ENCODE results near the gene PLCL1. TPM values are rescaled to one million over a fixed set of nuclear protein-coding genes. Genes with fewer than 3 reads are reported as not detected.

Gene PLCL1
- total RNA-seq, 1 donor from 2014 or later: 2.0 TPM

DNA sequence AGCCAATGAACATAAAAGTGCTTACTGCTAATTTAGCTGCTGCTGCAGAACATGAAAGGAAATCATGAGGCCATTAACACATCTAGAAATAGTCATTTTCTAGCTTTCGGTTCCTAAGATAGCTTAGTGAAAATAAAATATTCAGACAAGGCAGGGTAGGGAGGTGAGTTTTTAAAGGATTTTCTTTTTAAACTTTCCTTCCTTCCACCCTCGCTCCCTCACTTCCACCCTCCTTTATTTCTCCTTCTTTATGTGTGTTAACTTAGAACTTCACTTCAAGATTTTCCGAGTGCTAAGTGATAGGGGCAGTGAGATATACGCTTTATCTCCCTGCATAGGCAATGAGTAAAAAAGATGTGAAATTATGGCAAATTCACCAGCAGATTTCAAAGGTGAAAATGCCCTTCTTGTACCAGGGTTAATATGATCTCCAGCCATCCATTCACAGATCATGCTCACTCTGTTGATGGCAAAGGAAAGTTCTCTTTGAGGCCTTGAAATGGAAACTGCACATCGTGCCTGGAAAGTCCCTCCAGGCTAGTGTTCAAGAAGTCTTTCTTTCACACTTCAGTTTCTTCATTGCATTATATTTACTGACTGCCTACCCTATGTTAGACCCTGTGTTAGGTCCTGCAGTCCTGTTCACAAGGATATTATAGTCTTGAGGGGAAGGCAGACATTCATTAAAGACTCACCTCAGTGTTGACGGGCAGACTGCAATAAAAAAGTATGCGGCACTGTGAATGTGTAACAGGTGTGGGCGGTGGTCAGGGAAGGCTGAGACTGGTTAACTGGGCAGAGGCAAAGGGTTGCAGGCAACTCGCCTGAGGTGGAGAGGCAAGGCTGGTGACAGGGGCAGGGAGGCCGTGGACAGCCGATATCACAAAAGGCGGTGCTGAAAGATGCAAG is 200.8 kb downstream of the PLCL1 start:
- no peaks in the 10 kb centered on the region for H3K4me1 Mint-ChIP-seq
- H3K36me3 Mint-ChIP-seq: no peaks in the 10 kb centered on the region
- no peak overlapping the region for H3K27ac Mint-ChIP-seq
- no peak overlapping the region for H3K4me3 Mint-ChIP-seq
- H3K9me3 Mint-ChIP-seq: peaks cover 5% of the 10 kb centered on the region
- peaks cover 18% of the 10 kb centered on the region for H3K27me3 Mint-ChIP-seq (ENCODE audit: low read depth)
- DNase-seq (ENCODE audit: low spot score in 2 of 2, unreplicated experiment in 2 of 2): no peak
- TF ChIP-seq, protein P1, sequence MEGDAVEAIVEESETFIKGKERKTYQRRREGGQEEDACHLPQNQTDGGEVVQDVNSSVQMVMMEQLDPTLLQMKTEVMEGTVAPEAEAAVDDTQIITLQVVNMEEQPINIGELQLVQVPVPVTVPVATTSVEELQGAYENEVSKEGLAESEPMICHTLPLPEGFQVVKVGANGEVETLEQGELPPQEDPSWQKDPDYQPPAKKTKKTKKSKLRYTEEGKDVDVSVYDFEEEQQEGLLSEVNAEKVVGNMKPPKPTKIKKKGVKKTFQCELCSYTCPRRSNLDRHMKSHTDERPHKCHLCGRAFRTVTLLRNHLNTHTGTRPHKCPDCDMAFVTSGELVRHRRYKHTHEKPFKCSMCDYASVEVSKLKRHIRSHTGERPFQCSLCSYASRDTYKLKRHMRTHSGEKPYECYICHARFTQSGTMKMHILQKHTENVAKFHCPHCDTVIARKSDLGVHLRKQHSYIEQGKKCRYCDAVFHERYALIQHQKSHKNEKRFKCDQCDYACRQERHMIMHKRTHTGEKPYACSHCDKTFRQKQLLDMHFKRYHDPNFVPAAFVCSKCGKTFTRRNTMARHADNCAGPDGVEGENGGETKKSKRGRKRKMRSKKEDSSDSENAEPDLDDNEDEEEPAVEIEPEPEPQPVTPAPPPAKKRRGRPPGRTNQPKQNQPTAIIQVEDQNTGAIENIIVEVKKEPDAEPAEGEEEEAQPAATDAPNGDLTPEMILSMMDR (IDR thresholded peaks at IDR 0.05; ENCODE audit: unreplicated experiment): no peak

DNA sequence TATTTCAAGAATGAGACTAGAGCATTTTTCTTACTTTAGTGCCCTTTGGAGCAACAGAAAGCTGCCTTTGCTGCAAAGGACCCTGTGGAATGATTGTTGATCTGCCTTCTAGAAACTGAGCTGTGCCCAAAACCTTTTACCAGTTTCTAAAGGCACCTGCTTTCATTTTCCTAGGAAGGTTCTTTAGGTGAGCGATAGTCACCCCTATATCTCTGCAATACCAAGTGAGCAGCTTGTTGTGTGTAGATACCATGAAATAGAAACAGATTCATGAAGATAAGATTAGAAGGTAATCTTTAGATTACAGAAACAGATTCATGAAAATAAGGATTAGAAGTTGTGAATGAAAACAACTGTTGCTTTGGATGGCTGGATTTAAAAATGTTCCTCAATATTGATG is 202.3 kb downstream of the PLCL1 start:
- Mint-ChIP-seq H3K36me3 (no peaks in the 10 kb centered on the region), H3K27me3 (ENCODE audit: low read depth) (peaks cover 16% of the 10 kb centered on the region), H3K4me3 (no peak overlapping the region), H3K4me1 (no peaks in the 10 kb centered on the region), H3K27ac (no peak overlapping the region), H3K9me3 (peaks cover 21% of the 10 kb centered on the region)
- TF ChIP-seq, protein P1 (IDR thresholded peaks at IDR 0.05; ENCODE audit: unreplicated experiment): no peak
- no peak for DNase-seq (ENCODE audit: low spot score in 2 of 2, unreplicated experiment in 2 of 2)

GRCh38 chr2:198008230-198008629 is 203.8 kb downstream of the PLCL1 start:
- TF ChIP-seq, protein P1 (IDR thresholded peaks at IDR 0.05; ENCODE audit: unreplicated experiment): no peak
- H3K4me1 Mint-ChIP-seq: no peaks in the 10 kb centered on the region
- H3K27me3 Mint-ChIP-seq (ENCODE audit: low read depth): peaks cover 14% of the 10 kb centered on the region
- H3K27ac Mint-ChIP-seq: no peak overlapping the region
- H3K9me3 Mint-ChIP-seq: peaks cover 29% of the 10 kb centered on the region
- no peaks in the 10 kb centered on the region for H3K36me3 Mint-ChIP-seq
- no peak for DNase-seq (ENCODE audit: low spot score in 2 of 2, unreplicated experiment in 2 of 2)
- no peak overlapping the region for H3K4me3 Mint-ChIP-seq

GRCh38 chr2:198012025-198012424 is 207.6 kb downstream of the PLCL1 start:
- no peak overlapping the region for H3K4me3 Mint-ChIP-seq
- H3K9me3 Mint-ChIP-seq: peaks cover 29% of the 10 kb centered on the region
- H3K36me3 Mint-ChIP-seq: no peaks in the 10 kb centered on the region
- peaks cover 13% of the 10 kb centered on the region for H3K27me3 Mint-ChIP-seq (ENCODE audit: low read depth)
- DNase-seq (ENCODE audit: low spot score in 2 of 2, unreplicated experiment in 2 of 2): no peak
- TF ChIP-seq, protein P1 (IDR thresholded peaks at IDR 0.05; ENCODE audit: unreplicated experiment): no peak
- no peaks in the 10 kb centered on the region for H3K4me1 Mint-ChIP-seq
- H3K27ac Mint-ChIP-seq: no peak overlapping the region

- Mint-ChIP-seq H3K36me3 (no peaks in the 10 kb centered on the region), H3K4me1 (no peaks in the 10 kb centered on the region), H3K4me3 (no peak overlapping the region), H3K9me3 (peaks cover 21% of the 10 kb centered on the region), H3K27me3 (ENCODE audit: low read depth) (peaks cover 24% of the 10 kb centered on the region), H3K27ac (no peak overlapping the region)
- TF ChIP-seq, protein P1 (IDR thresholded peaks at IDR 0.05; ENCODE audit: unreplicated experiment): no peak
- no peak for DNase-seq (ENCODE audit: low spot score in 2 of 2, unreplicated experiment in 2 of 2)
Observed at GRCh38 chr2:198016243-198016642, 211.8 kb downstream of the PLCL1 start.
